Breast epithelium (tissue), 4 donors: ENCODE data around the gene CHPT1. TPM values are rescaled to one million over a fixed set of nuclear protein-coding genes. Genes with fewer than 3 reads are reported as not detected.
"Not testable (repeated sequence)": the region's sequence is repeated elsewhere in the genome, so short reads cannot be mapped to it uniquely, and the experiment has no call there.

ENCODE experiments used
- DNase-seq, 2 donors: peaks; one replicate each; pipeline ENCODE4 v3.0.0-alpha.2; 2019; ENCODE audit warnings: low spot score in 2 of 2
- H3K27ac ChIP-seq, 2 donors: fragments of 200-600 bp; sonication (generic) in 1 of 2; one replicate each; pipeline ENCODE4 v1.5.1; 2016 to 2019; ENCODE audit warnings: mild to moderate bottlenecking in 1 of 2
- H3K27me3 ChIP-seq, 2 donors: fragments of 200-600 bp; sonication (generic) in 1 of 2; one replicate each; pipeline versions ENCODE4 v1.5.1 to v1.6.0; 2017 to 2019; ENCODE audit warnings: control low read depth in 1 of 2, mild to moderate bottlenecking in 1 of 2
- H3K36me3 ChIP-seq: fragments of 200-600 bp; one replicate; pipeline ENCODE4 v1.5.1; 2019
- H3K4me1 ChIP-seq, 2 donors: fragments of 200-600 bp; sonication (generic); one replicate each; pipeline ENCODE4 v1.5.1; 2016 to 2019; ENCODE audit warnings: control low read depth in 1 of 2
- H3K4me3 ChIP-seq, 3 donors: fragments of 200-600 bp; sonication (generic); 1 replicate in 2 of 3; 2 replicates in 1 of 3; pipeline ENCODE4 v1.5.1; 2016 to 2019; ENCODE audit warnings: mild to moderate bottlenecking in 3 of 3, moderate library complexity in 2 of 3
- H3K9me3 ChIP-seq, 2 donors: fragments of 200-600 bp; sonication (generic) in 1 of 2; one replicate each; pipeline ENCODE4 v1.5.1; 2016 to 2019; ENCODE audit warnings: control low read depth in 1 of 2
- CTCF ChIP-seq, 3 donors: fragments of 450-650 bp; IDR thresholded peaks; one replicate each; pipeline ENCODE4 v1.5.1; 2016 to 2017; ENCODE audit warnings: antibody characterized with exemption in 3 of 3, mild to moderate bottlenecking in 3 of 3, moderate library complexity in 3 of 3
- POLR2A ChIP-seq: fragments of 450-650 bp; IDR thresholded peaks from one replicate; pipeline ENCODE4 v1.6.1; 2016; ENCODE audit warnings: antibody characterized with exemption, mild to moderate bottlenecking, moderate library complexity
- POLR2AphosphoS5 ChIP-seq, 3 donors: sonication (generic); formaldehyde crosslinking; IDR thresholded peaks; one replicate each; pipeline ENCODE4 v1.6.1; 2017; ENCODE audit warnings: antibody characterized with exemption in 3 of 3
- intact Hi-C: fragments of 100-400 bp; cut with DNase I; formaldehyde crosslinking; loops from one replicate; pipeline ENCODE4 v1.15.1; 2023; ENCODE audit warnings: low total_unique reads
- total RNA-seq, 3 donors: library from RNA; depleted of rRNA; stranded (reverse); fragments of >200 nt; gene quantifications; one replicate each; pipeline ENCODE4 v1.1.0, GENCODE V29; 2016

The CHPT1 gene
- total RNA-seq, 3 donors from 2014 or later: 148 to 334 (median 278) TPM

GRCh38 chr12:101653503-101653902 is 43.9 kb upstream of the CHPT1 start:
- Histone ChIP-seq H3K27me3 (no peaks in the 10 kb centered on the region), H3K36me3 (no peaks in the 10 kb centered on the region), H3K4me1 (no peaks in the 10 kb centered on the region), H3K27ac (no peak overlapping the region), H3K4me3 (no peak overlapping the region), H3K9me3 (no peaks in the 10 kb centered on the region)
- DNase-seq: no peak
- intact Hi-C loops: no loop called here
- TF ChIP-seq CTCF (IDR thresholded peaks at IDR 0.05) (no peak), POLR2A (no peak), POLR2AphosphoS5 (IDR thresholded peaks at IDR 0.05) (no peak)

- Histone ChIP-seq H3K27ac (no peak overlapping the region), H3K36me3 (no peaks in the 10 kb centered on the region), H3K4me3 (no peak overlapping the region), H3K4me1 (no peaks in the 10 kb centered on the region), H3K27me3 (no peaks in the 10 kb centered on the region), H3K9me3 (no peaks in the 10 kb centered on the region)
- TF ChIP-seq CTCF (IDR thresholded peaks at IDR 0.05) (no peak), POLR2AphosphoS5 (IDR thresholded peaks at IDR 0.05) (no peak), POLR2A (no peak)
- intact Hi-C loops: no loop called here
- DNase-seq: no peak
Observed at GRCh38 chr12:101654442-101654841, 43.0 kb upstream of the CHPT1 start.

- H3K4me1 ChIP-seq: no peaks in the 10 kb centered on the region
- TF ChIP-seq CTCF (IDR thresholded peaks at IDR 0.05): no peak
- no peak for TF ChIP-seq POLR2A
- no peak for TF ChIP-seq POLR2AphosphoS5 (IDR thresholded peaks at IDR 0.05)
- no peaks in the 10 kb centered on the region for H3K27me3 ChIP-seq
- H3K9me3 ChIP-seq: no peaks in the 10 kb centered on the region
- DNase-seq: no peak
- H3K27ac ChIP-seq: no peak overlapping the region
- intact Hi-C loops: no loop called here
- no peak overlapping the region for H3K4me3 ChIP-seq
- no peaks in the 10 kb centered on the region for H3K36me3 ChIP-seq
Observed at GRCh38 chr12:101655393-101655792, 42.0 kb upstream of the CHPT1 start.

- intact Hi-C loops, H3K4me1 ChIP-seq, H3K27ac ChIP-seq, DNase-seq, H3K4me3 ChIP-seq, H3K36me3 ChIP-seq, H3K9me3 ChIP-seq, H3K27me3 ChIP-seq: not testable (repeated sequence)
Observed at GRCh38 chr12:101660662-101661061, 36.8 kb upstream of the CHPT1 start.

GRCh38 chr12:101663298-101663697 is 34.1 kb upstream of the CHPT1 start:
- Histone ChIP-seq H3K4me3 (no peak overlapping the region), H3K9me3 (no peaks in the 10 kb centered on the region), H3K27ac (no peak overlapping the region), H3K36me3 (no peaks in the 10 kb centered on the region), H3K27me3 (no peaks in the 10 kb centered on the region), H3K4me1 (no peaks in the 10 kb centered on the region)
- TF ChIP-seq POLR2A (no peak), POLR2AphosphoS5 (IDR thresholded peaks at IDR 0.05) (no peak), CTCF (IDR thresholded peaks at IDR 0.05) (no peak)
- intact Hi-C loops: no loop called here
- no peak for DNase-seq

GRCh38 chr12:101664992-101665391 is 32.4 kb upstream of the CHPT1 start:
- H3K36me3 ChIP-seq: no peaks in the 10 kb centered on the region
- no peaks in the 10 kb centered on the region for H3K9me3 ChIP-seq
- intact Hi-C loops: no loop called here
- no peak for TF ChIP-seq POLR2AphosphoS5 (IDR thresholded peaks at IDR 0.05)
- no peak for TF ChIP-seq CTCF (IDR thresholded peaks at IDR 0.05)
- no peak for TF ChIP-seq POLR2A
- H3K27ac ChIP-seq: no peak overlapping the region
- H3K4me3 ChIP-seq: no peak overlapping the region
- H3K27me3 ChIP-seq: no peaks in the 10 kb centered on the region
- no peak for DNase-seq
- H3K4me1 ChIP-seq: no peaks in the 10 kb centered on the region
